ENCODE data around the gene TMEM141. TPM values are rescaled to one million over a fixed set of nuclear protein-coding genes. Genes with fewer than 3 reads are reported as not detected.
"Not testable (repeated sequence)": the region's sequence is repeated elsewhere in the genome, so short reads cannot be mapped to it uniquely, and the experiment has no call there.

Gene TMEM141
- total and polyA plus RNA-seq, 4 donors = 38.9 to 76.9 (median 53.5) TPM

GRCh38 chr9:136791516-136792276 is 552 bp downstream of the TMEM141 start:
- H3K9me3 ChIP-seq (ENCODE audit: control insufficient read depth, insufficient read depth, low read length) = no peaks in the 10 kb centered on the region
- H3K4me3 ChIP-seq (ENCODE audit: low read depth, low read length) = peak overlapping the region; percentile 88
- 7% methylated on average over 27 of the region's 29 CpGs for WGBS (ENCODE audit: insufficient coverage)
- H3K36me3 ChIP-seq (ENCODE audit: control insufficient read depth, insufficient read depth, low read length) = peaks cover 26% of the 10 kb centered on the region
- peaks cover 45% of the 10 kb centered on the region for H3K4me1 ChIP-seq (ENCODE audit: control insufficient read depth, insufficient read depth, low read length)
- H3K27me3 ChIP-seq (ENCODE audit: control insufficient read depth, insufficient read depth, low read length) = peaks cover 3% of the 10 kb centered on the region
- DNase-seq (ENCODE audit: low read depth in 4 of 6, low spot score in 6 of 6) = no peak
- H3K27ac ChIP-seq (ENCODE audit: low read depth, low read length) = peak overlapping the region; percentile 95

- no peak overlapping the region for H3K4me3 ChIP-seq (ENCODE audit: low read depth, low read length)
- peaks cover 3% of the 10 kb centered on the region for H3K27me3 ChIP-seq (ENCODE audit: control insufficient read depth, insufficient read depth, low read length)
- peaks cover 26% of the 10 kb centered on the region for H3K36me3 ChIP-seq (ENCODE audit: control insufficient read depth, insufficient read depth, low read length)
- H3K27ac ChIP-seq (ENCODE audit: low read depth, low read length) = no peak overlapping the region
- WGBS (ENCODE audit: insufficient coverage) = 91% methylated on average over 12 of the region's 15 CpGs
- peaks cover 48% of the 10 kb centered on the region for H3K4me1 ChIP-seq (ENCODE audit: control insufficient read depth, insufficient read depth, low read length)
- no peaks in the 10 kb centered on the region for H3K9me3 ChIP-seq (ENCODE audit: control insufficient read depth, insufficient read depth, low read length)
- DNase-seq (ENCODE audit: low read depth in 4 of 6, low spot score in 6 of 6) = no peak
Observed at GRCh38 chr9:136792321-136793085, 1.4 kb downstream of the TMEM141 start.

- Histone ChIP-seq H3K4me1 (ENCODE audit: control insufficient read depth, insufficient read depth, low read length) (peaks cover 48% of the 10 kb centered on the region), H3K9me3 (ENCODE audit: control insufficient read depth, insufficient read depth, low read length) (no peaks in the 10 kb centered on the region), H3K36me3 (ENCODE audit: control insufficient read depth, insufficient read depth, low read length) (peaks cover 26% of the 10 kb centered on the region), H3K4me3 (ENCODE audit: low read depth, low read length) (no peak overlapping the region), H3K27ac (ENCODE audit: low read depth, low read length) (no peak overlapping the region), H3K27me3 (ENCODE audit: control insufficient read depth, insufficient read depth, low read length) (peaks cover 3% of the 10 kb centered on the region)
- DNase-seq (ENCODE audit: low read depth in 4 of 6, low spot score in 6 of 6) = no peak
- WGBS (ENCODE audit: insufficient coverage) = 95% methylated on average over 12 of the region's 17 CpGs
Observed at GRCh38 chr9:136793086-136793946, 2.2 kb downstream of the TMEM141 start.

GRCh38 chr9:136794281-136794999 is 3.3 kb downstream of the TMEM141 start:
- H3K4me1 ChIP-seq (ENCODE audit: control insufficient read depth, insufficient read depth, low read length) = peaks cover 59% of the 10 kb centered on the region
- 96% methylated on average over 11 of the region's 14 CpGs for WGBS (ENCODE audit: insufficient coverage)
- no peaks in the 10 kb centered on the region for H3K9me3 ChIP-seq (ENCODE audit: control insufficient read depth, insufficient read depth, low read length)
- no peak overlapping the region for H3K27ac ChIP-seq (ENCODE audit: low read depth, low read length)
- peaks cover 26% of the 10 kb centered on the region for H3K36me3 ChIP-seq (ENCODE audit: control insufficient read depth, insufficient read depth, low read length)
- peaks cover 11% of the 10 kb centered on the region for H3K27me3 ChIP-seq (ENCODE audit: control insufficient read depth, insufficient read depth, low read length)
- DNase-seq (ENCODE audit: low read depth in 4 of 6, low spot score in 6 of 6) = no peak
- no peak overlapping the region for H3K4me3 ChIP-seq (ENCODE audit: low read depth, low read length)

GRCh38 chr9:136795000-136795348 is 3.8 kb downstream of the TMEM141 start:
- WGBS (ENCODE audit: insufficient coverage) = 73% methylated on average over 3 of the region's 6 CpGs
- no peak for DNase-seq (ENCODE audit: low read depth in 4 of 6, low spot score in 6 of 6)
- Histone ChIP-seq H3K9me3 (ENCODE audit: control insufficient read depth, insufficient read depth, low read length) (no peaks in the 10 kb centered on the region), H3K36me3 (ENCODE audit: control insufficient read depth, insufficient read depth, low read length) (peaks cover 26% of the 10 kb centered on the region), H3K4me3 (ENCODE audit: low read depth, low read length) (no peak overlapping the region), H3K27ac (ENCODE audit: low read depth, low read length) (no peak overlapping the region), H3K27me3 (ENCODE audit: control insufficient read depth, insufficient read depth, low read length) (peaks cover 16% of the 10 kb centered on the region), H3K4me1 (ENCODE audit: control insufficient read depth, insufficient read depth, low read length) (peaks cover 61% of the 10 kb centered on the region)

GRCh38 chr9:136796238-136796774 is 5.2 kb downstream of the TMEM141 start, which contains the start of gene CCDC183:
CCDC183 (plus strand) TSS chr9:136796338; CDS start chr9:136796398, 60 bp downstream.
- H3K27me3 ChIP-seq (ENCODE audit: control insufficient read depth, insufficient read depth, low read length) = peaks cover 24% of the 10 kb centered on the region

GRCh38 chr9:136796775-136797347 is 5.7 kb downstream of the TMEM141 start:
- Histone ChIP-seq H3K27me3 (ENCODE audit: control insufficient read depth, insufficient read depth, low read length) (peaks cover 27% of the 10 kb centered on the region), H3K36me3 (ENCODE audit: control insufficient read depth, insufficient read depth, low read length) (peaks cover 26% of the 10 kb centered on the region), H3K4me1 (ENCODE audit: control insufficient read depth, insufficient read depth, low read length) (peaks cover 66% of the 10 kb centered on the region)
- not testable (repeated sequence) for H3K4me3 ChIP-seq (ENCODE audit: low read depth, low read length); H3K27ac ChIP-seq (ENCODE audit: low read depth, low read length); H3K9me3 ChIP-seq (ENCODE audit: control insufficient read depth, insufficient read depth, low read length)
- WGBS (ENCODE audit: insufficient coverage) = 0% methylated on average over 1 of the region's 10 CpGs
- peak in 1 of 6 donors; percentile 60 for DNase-seq (ENCODE audit: low read depth in 4 of 6, low spot score in 6 of 6)

More at GRCh38 chr9:136796238-136796774, 5.2 kb downstream of the TMEM141 start, which contains the start of gene CCDC183:
- DNase-seq (ENCODE audit: low read depth in 4 of 6, low spot score in 6 of 6) = no peak
- Histone ChIP-seq H3K4me1 (ENCODE audit: control insufficient read depth, insufficient read depth, low read length) (peaks cover 71% of the 10 kb centered on the region), H3K27ac (ENCODE audit: low read depth, low read length) (peak within 1 kb of the TSS; percentile 33), H3K36me3 (ENCODE audit: control insufficient read depth, insufficient read depth, low read length) (peaks cover 26% of the 10 kb centered on the region), H3K4me3 (ENCODE audit: low read depth, low read length) (no peak within 1 kb of the TSS), H3K9me3 (ENCODE audit: control insufficient read depth, insufficient read depth, low read length) (no peaks in the 10 kb centered on the region)
- WGBS (ENCODE audit: insufficient coverage) = 42% methylated on average over 4 of the region's 5 CpGs

- H3K27me3 ChIP-seq (ENCODE audit: control insufficient read depth, insufficient read depth, low read length) = peaks cover 32% of the 10 kb centered on the region
- H3K9me3 ChIP-seq (ENCODE audit: control insufficient read depth, insufficient read depth, low read length) = no peaks in the 10 kb centered on the region
- peaks cover 51% of the 10 kb centered on the region for H3K4me1 ChIP-seq (ENCODE audit: control insufficient read depth, insufficient read depth, low read length)
- peaks cover 20% of the 10 kb centered on the region for H3K36me3 ChIP-seq (ENCODE audit: control insufficient read depth, insufficient read depth, low read length)
- no peak overlapping the region for H3K27ac ChIP-seq (ENCODE audit: low read depth, low read length)
- WGBS (ENCODE audit: insufficient coverage) = 96% methylated on average over 6 of the region's 6 CpGs
- no peak for DNase-seq (ENCODE audit: low read depth in 4 of 6, low spot score in 6 of 6)
- no peak overlapping the region for H3K4me3 ChIP-seq (ENCODE audit: low read depth, low read length)
Observed at GRCh38 chr9:136798708-136799078, 7.5 kb downstream of the TMEM141 start.

All from spinal cord (tissue), 10 donors.